ENCODE results near the gene YBX1.
A peak's percentile ranks its signal among the peaks of the same experiment; 100 is the strongest.

The YBX1 gene

GRCh38 chr1:42734201-42735035 is 52.2 kb downstream of the YBX1 start:
- no peak for TF ChIP-seq CTCF (IDR thresholded peaks at IDR 0.05; ENCODE audit: low read length, missing control alignments)
- no peak overlapping the region for H3K4me3 ChIP-seq (replicated peaks; ENCODE audit: low read depth, low read length)
- DNase-seq (ENCODE audit: low read depth): no peak

GRCh38 chr1:42735056-42735455 is 52.8 kb downstream of the YBX1 start:
- TF ChIP-seq CTCF (IDR thresholded peaks at IDR 0.05; ENCODE audit: low read length, missing control alignments): no peak

GRCh38 chr1:42735477-42736105 is 53.4 kb downstream of the YBX1 start:
- TF ChIP-seq CTCF (IDR thresholded peaks at IDR 0.05; ENCODE audit: low read length, missing control alignments): no peak
- DNase-seq (ENCODE audit: low read depth): no peak
- no peak overlapping the region for H3K4me3 ChIP-seq (replicated peaks; ENCODE audit: low read depth, low read length)

More at GRCh38 chr1:42735056-42735455, 52.8 kb downstream of the YBX1 start:
- no peak for DNase-seq (ENCODE audit: low read depth)
- H3K4me3 ChIP-seq (replicated peaks; ENCODE audit: low read depth, low read length): no peak overlapping the region

GRCh38 chr1:42736152-42736551 is 53.9 kb downstream of the YBX1 start:
- no peak overlapping the region for H3K4me3 ChIP-seq (replicated peaks; ENCODE audit: low read depth, low read length)
- peak; percentile 49 for TF ChIP-seq CTCF (IDR thresholded peaks at IDR 0.05; ENCODE audit: low read length, missing control alignments)
- DNase-seq (ENCODE audit: low read depth): peak; percentile 43

- DNase-seq (ENCODE audit: low read depth): no peak
- TF ChIP-seq CTCF (IDR thresholded peaks at IDR 0.05; ENCODE audit: low read length, missing control alignments): no peak
- H3K4me3 ChIP-seq (replicated peaks; ENCODE audit: low read depth, low read length): no peak overlapping the region
Observed at GRCh38 chr1:42736571-42737200, 54.5 kb downstream of the YBX1 start.

GRCh38 chr1:42737257-42737656 is 55.0 kb downstream of the YBX1 start:
- no peak for DNase-seq (ENCODE audit: low read depth)
- TF ChIP-seq CTCF (IDR thresholded peaks at IDR 0.05; ENCODE audit: low read length, missing control alignments): no peak
- H3K4me3 ChIP-seq (replicated peaks; ENCODE audit: low read depth, low read length): no peak overlapping the region
